Upper lobe of right lung (tissue), 1 donor: ENCODE measurements around the gene SRPX. TPM values are rescaled to one million over a fixed set of nuclear protein-coding genes. Genes with fewer than 3 reads are reported as not detected.

Source experiments
- ATAC-seq: fragments of 200-7000 bp; cut with Tn5 transposase; one replicate; pipeline ENCODE4 v1.9.1; 2020; ENCODE audit warnings: mild to moderate bottlenecking, moderate library complexity
- DNase-seq: peaks from one replicate; pipeline ENCODE4 v3.0.0-alpha.2; 2020
- H3K27ac ChIP-seq: fragments of 200-600 bp; one replicate; pipeline ENCODE4 v1.8.0; 2022
- H3K27me3 ChIP-seq: fragments of 200-600 bp; one replicate; pipeline ENCODE4 v1.8.0; 2022; ENCODE audit warnings: mild to moderate bottlenecking
- H3K36me3 ChIP-seq: fragments of 200-600 bp; one replicate; pipeline ENCODE4 v1.8.0; 2022
- H3K4me1 ChIP-seq: fragments of 200-600 bp; one replicate; pipeline ENCODE4 v1.8.0; 2022
- H3K4me3 ChIP-seq: fragments of 200-600 bp; one replicate; pipeline ENCODE4 v1.8.0; 2022; ENCODE audit warnings: mild to moderate bottlenecking
- H3K9me3 ChIP-seq: fragments of 200-600 bp; one replicate; pipeline ENCODE4 v1.8.0; 2022
- CTCF ChIP-seq: fragments of 200-600 bp; IDR thresholded peaks from one replicate; pipeline ENCODE4 v1.8.0; 2022; ENCODE audit warnings: antibody characterized with exemption
- intact Hi-C: fragments of 100-400 bp; cut with DNase I; formaldehyde crosslinking; loops from one replicate; pipeline ENCODE4 v1.11.0; 2022
- total RNA-seq: library from RNA; stranded (reverse); fragmentation: NEBNext Ultra II Directional; extraction: Animal tissue kit (Norgen Biotek cat#: 25700); gene quantifications from one replicate; pipeline ENCODE4 v1.2.1, GENCODE V29; 2021
- donor health status: DM: no; HTN: yes; CAD: no; lungs with severe emphysema.

Gene SRPX
- total RNA-seq, 1 donor from 2014 or later = 56.7 TPM

- no peak overlapping the region for H3K27ac ChIP-seq
- no peak for ATAC-seq
- DNase-seq = no peak
- H3K9me3 ChIP-seq = no peaks in the 10 kb centered on the region
- H3K27me3 ChIP-seq = no peaks in the 10 kb centered on the region
- TF ChIP-seq CTCF = no peak
- intact Hi-C loops = no loop called here
- H3K4me1 ChIP-seq = no peaks in the 10 kb centered on the region
- H3K4me3 ChIP-seq = no peak overlapping the region
- H3K36me3 ChIP-seq = no peaks in the 10 kb centered on the region
Observed at GRCh38 chrX:38181357-38181756, 39.3 kb downstream of the SRPX start.

- no peak for TF ChIP-seq CTCF
- intact Hi-C loops = no loop called here
- Histone ChIP-seq H3K36me3 (no peaks in the 10 kb centered on the region), H3K9me3 (no peaks in the 10 kb centered on the region), H3K27me3 (no peaks in the 10 kb centered on the region), H3K27ac (no peak overlapping the region), H3K4me1 (no peaks in the 10 kb centered on the region), H3K4me3 (no peak overlapping the region)
- DNase-seq (no peak), ATAC-seq (no peak)
Observed at GRCh38 chrX:38178396-38178795, 42.3 kb downstream of the SRPX start.

DNA sequence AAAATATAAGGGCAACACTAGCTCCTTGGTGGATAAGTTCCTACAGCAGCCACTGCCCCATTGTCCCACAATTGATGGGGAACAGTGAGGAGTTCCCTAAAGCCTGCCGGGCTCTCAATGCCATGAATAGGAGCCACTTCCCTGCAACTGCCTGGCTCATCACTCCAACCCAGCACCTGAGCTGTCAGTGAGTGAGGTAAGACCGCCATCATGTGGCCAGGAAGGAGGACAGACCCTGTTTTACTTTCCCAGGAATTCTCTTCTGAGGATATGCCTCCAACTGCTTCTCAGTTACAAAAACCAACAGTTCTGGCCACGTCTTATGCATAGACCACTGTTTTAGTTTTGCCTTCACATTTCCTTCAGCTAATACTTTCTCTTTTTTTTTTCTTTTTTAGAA, 45.5 kb downstream of the SRPX start:
- DNase-seq = no peak
- peak; percentile 33 for TF ChIP-seq CTCF
- Histone ChIP-seq H3K9me3 (no peaks in the 10 kb centered on the region), H3K4me3 (no peak overlapping the region), H3K4me1 (no peaks in the 10 kb centered on the region), H3K27me3 (no peaks in the 10 kb centered on the region), H3K36me3 (no peaks in the 10 kb centered on the region), H3K27ac (no peak overlapping the region)
- ATAC-seq = peak; percentile 52
- intact Hi-C loops = no loop called here

DNA sequence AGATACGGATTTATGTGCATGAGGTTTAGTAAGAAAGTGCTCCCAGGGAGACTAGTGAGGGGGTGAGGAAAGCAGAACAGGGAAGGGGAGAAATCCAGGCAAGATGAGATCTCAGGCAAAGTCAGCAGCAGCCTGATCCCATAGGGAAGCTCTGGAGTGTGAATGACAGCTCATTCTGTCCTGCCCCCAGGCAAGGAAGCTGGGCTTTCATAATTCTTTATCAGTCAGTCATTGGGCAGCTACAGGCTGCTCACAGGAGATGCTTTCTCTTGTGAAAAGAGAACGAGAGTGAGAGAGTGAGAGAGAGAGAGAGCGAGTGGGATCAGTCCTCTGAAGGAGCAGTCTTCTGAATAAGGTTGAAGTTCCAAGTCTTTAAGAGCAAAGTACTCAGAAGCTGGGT, 48.1 kb downstream of the SRPX start:
- H3K4me1 ChIP-seq = no peaks in the 10 kb centered on the region

DNA sequence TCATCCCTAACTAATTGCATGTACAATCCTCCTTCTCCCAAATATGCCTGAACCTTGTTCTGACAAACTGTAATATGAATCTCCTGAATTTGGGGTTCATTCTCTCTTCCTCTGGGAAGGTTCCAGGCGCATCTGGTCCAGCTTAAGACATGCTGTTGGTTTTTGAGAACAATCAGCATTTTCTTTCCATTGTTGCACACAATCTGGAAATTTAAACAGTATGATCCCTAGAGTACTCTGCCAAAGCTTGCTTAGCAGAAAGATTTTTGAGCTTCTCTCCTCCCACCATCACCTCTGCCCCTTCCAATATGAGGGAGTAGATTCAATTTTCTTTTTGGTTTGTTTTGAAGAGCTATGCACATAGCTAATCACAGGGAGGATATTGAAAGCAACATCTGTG, 50.1 kb downstream of the SRPX start:
- intact Hi-C loops = no loop called here
- DNase-seq (no peak), ATAC-seq (no peak)
- Histone ChIP-seq H3K9me3 (no peaks in the 10 kb centered on the region), H3K27me3 (no peaks in the 10 kb centered on the region), H3K27ac (no peak overlapping the region), H3K4me1 (no peaks in the 10 kb centered on the region), H3K36me3 (no peaks in the 10 kb centered on the region), H3K4me3 (no peak overlapping the region)
- TF ChIP-seq CTCF = no peak

More for the DNA sequence above, 48.1 kb downstream of the SRPX start:
- ATAC-seq (no peak), DNase-seq (no peak)
- Histone ChIP-seq H3K4me3 (no peak overlapping the region), H3K9me3 (no peaks in the 10 kb centered on the region), H3K27me3 (no peaks in the 10 kb centered on the region), H3K27ac (no peak overlapping the region), H3K36me3 (no peaks in the 10 kb centered on the region)
- intact Hi-C loops = no loop called here
- no peak for TF ChIP-seq CTCF

DNA sequence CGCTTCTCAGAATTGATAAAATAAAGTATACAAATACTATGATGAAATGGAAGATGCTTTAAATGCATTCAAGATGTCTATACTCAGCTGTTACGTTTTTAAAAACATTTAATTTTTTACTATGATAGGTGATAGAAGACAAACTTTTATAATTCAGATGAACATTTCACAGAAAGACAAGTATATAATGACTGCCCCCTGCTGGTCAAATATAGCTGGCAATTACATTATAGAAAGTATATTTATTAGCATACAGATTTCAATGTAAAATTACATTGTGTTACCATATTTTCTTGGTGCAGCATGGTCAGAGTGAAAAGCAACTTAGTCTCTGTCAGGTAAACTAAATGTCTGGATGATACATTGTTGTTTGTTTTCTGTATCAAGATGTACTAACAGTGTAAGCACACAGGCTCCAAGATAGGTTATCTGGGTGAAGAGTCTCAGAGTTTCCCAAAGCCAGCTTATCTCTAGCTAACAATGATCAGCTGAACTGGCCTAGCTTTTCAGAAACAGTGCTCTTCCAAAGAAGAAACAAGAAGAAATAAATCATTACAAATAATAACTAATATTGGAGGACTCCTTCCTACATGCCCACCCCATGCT, 54.1 kb downstream of the SRPX start:
- Histone ChIP-seq H3K27ac (no peak overlapping the region), H3K36me3 (no peaks in the 10 kb centered on the region), H3K4me3 (no peak overlapping the region), H3K4me1 (no peaks in the 10 kb centered on the region), H3K27me3 (no peaks in the 10 kb centered on the region), H3K9me3 (no peaks in the 10 kb centered on the region)
- peak; percentile 66 for TF ChIP-seq CTCF
- DNase-seq (no peak), ATAC-seq (no peak)
- intact Hi-C loops = loop anchor here (10.0 kb wide), 1 partner anchor 242 kb away; no protein-coding TSS in a partner anchor
